Cardiac fibroblast (primary cell): ENCODE results near the gene MAPK10.

Experiments
- DNase-seq, 2 donors: peaks; one replicate each; pipeline versions ENCODE4 v3.0.0 to v3.0.0-alpha.2; 2010; ENCODE audit warnings: low read depth in 2 of 2
- H3K4me3 ChIP-seq, 2 donors: replicated peaks in 1 of 2; 1 replicate in 1 of 2; 2 replicates in 1 of 2; pipeline ENCODE4 v1.5.1; 2011; ENCODE audit warnings: low read depth in 2 of 2, low read length in 2 of 2, mild to moderate bottlenecking in 2 of 2, moderate library complexity in 1 of 2
- CTCF ChIP-seq: IDR thresholded peaks from one replicate; pipeline ENCODE4 v1.5.1; 2011; ENCODE audit warnings: low read depth, mild to moderate bottlenecking, low read length, inconsistent platforms

The MAPK10 gene

DNA sequence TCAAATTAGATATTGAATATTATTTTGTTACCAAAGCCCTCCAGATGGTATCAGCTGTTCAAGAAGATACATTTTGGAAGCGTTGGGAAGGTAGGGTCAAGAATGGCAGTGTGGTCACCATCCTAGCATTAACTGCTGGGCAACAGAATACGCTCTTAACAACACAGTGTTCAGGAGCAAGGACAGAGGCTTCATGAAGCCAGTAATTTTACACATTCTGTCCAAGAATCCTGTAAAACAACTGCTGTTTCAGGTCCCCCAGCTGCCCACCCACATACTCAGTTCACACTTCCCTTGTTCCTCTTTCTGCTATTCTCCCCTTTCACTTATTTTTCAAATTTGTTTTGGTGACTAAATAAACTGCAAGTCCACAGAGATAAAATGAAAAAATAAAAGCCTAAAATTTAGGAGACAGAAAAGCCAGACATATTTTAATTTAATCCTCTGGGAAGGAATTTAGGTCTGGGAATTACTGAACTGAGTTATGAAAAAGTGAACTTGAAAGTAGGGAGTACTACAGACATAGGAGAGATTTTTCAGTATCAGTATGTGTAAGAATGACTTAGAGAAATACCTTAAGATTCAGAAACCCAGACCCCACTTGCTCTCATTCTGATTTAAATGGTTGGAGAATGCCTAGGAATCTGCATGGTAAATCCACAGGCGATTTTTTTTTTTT is 406.7 kb downstream of the MAPK10 start:
- DNase-seq: peak; percentile 18 to 29
- H3K4me3 ChIP-seq: no peak overlapping the region
- no peak for TF ChIP-seq CTCF

DNA sequence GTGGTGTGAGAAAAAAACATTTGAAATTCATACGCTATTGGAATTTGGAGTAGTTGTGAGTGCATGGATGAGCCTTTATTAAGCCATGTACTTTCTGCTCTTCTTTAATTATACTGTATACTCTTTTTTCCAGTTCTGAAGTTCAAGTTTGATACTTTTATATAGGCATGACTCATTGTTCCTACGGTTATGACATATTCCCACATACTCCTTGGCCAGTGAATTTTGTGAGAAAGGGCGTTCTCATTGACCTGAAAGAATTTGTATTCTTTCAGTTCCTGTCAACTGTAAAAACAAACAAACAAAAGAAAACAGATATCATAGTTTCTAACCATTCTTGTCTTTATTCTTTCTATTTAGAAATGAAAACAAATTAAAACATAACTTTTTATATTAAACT is 407.3 kb downstream of the MAPK10 start:
- TF ChIP-seq CTCF: no peak
- H3K4me3 ChIP-seq: no peak overlapping the region
- DNase-seq: peak; percentile 77 to 88

DNA sequence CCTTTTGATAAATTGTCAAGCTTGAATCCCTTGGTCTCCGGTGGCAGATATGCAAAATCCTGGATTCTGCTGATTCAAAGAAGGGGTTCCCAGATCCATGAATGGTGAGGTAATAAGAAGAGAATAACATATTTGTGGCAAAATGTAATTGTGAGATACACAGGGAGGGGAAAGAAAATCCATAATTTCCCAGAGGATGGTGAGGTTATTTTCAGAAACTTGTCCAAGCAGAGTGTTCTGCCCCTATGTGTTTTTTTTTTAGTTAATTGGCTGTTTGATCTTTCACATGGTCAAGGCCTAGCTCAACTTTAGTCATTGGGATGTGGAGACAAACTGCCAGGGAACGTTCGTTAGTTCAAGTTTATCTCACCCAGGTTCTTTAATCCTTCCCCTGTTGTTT is 408.8 kb downstream of the MAPK10 start:
- no peak overlapping the region for H3K4me3 ChIP-seq
- no peak for DNase-seq

DNA sequence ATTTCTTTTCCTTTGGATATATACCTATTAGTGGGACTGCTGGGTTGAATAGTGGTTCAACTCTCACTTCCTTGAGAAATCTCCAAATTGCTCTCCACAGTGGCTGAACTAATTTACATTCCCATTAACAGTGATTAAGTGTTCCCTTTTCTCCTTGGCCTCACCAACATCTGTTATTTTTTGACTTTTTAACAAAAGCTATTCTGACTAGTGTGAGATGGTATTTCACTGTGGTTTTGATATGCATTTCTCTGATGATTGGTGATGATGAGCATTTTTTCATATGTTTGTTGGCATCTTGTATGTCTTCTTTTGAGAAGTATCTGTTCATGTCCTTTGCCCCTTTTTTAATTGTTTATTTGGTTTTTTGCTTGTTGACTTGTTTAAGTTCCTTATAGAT is 413.0 kb downstream of the MAPK10 start:
- H3K4me3 ChIP-seq: no peak overlapping the region
- TF ChIP-seq CTCF: no peak
- DNase-seq: peak in 1 of 2 donors; percentile 43

More for the DNA sequence above, 408.8 kb downstream of the MAPK10 start:
- TF ChIP-seq CTCF: no peak

- TF ChIP-seq CTCF: no peak
- DNase-seq: no peak
- H3K4me3 ChIP-seq: no peak overlapping the region
These were observed 417.7 kb downstream of the MAPK10 start for GRCh38 chr4:85942107-85942506.

DNA sequence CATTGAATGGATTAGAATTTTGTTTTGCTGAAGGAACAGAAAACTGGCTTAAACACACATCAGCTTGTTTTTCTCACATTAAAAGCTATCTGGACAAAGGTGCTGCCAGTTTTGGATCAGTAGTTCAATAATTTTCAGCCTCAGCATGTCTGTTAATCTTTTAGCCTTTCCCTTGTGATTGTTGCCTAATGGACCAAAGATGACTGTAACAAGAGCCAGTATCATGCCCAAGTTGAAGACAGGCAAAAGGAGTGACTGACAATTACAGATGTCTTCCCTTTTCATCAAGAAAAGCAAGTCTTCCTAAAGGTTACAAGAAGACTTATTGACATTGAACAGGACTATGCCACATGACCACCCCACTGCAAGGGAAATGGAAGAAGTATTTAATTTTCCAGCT is 419.7 kb downstream of the MAPK10 start:
- TF ChIP-seq CTCF: no peak
- DNase-seq: no peak
- H3K4me3 ChIP-seq: no peak overlapping the region
